M059J (cell line): ENCODE data around the gene PHACTR4. TPM values are rescaled to one million over a fixed set of nuclear protein-coding genes. Genes with fewer than 3 reads are reported as not detected.
"Not testable (repeated sequence)": the region's sequence is repeated elsewhere in the genome, so short reads cannot be mapped to it uniquely, and the experiment has no call there.

Experiments used
- DNase-seq: peaks from one replicate; pipeline ENCODE4 v3.0.0-alpha.2; 2012; ENCODE audit warnings: low read depth
- total RNA-seq: library from RNA; depleted of rRNA; stranded (reverse); fragments of >200 nt; shearing (Covaris generic); gene quantifications from 2 replicates; pipeline ENCODE4 v1.2.3, GENCODE V29; 2014; rRNA removed

PHACTR4 gene
- 17.8 and 31.1 TPM in 2 replicates for total RNA-seq

GRCh38 chr1:28369371-28370238, at the start of gene PHACTR4:
Gene PHACTR4 (plus strand): TSS chr1:28369740. CDS start chr1:28407448, 37,708 bp downstream.
- DNase-seq: peak; percentile 97

- DNase-seq: no peak
Observed at GRCh38 chr1:28322194-28322593, 47.3 kb upstream of the PHACTR4 start.

GRCh38 chr1:28323720-28324119, 45.8 kb upstream of the PHACTR4 start:
- DNase-seq: no peak

- DNase-seq: no peak
Observed at GRCh38 chr1:28326515-28326914, 43.0 kb upstream of the PHACTR4 start.

- DNase-seq: peak; percentile 34
Observed at GRCh38 chr1:28326984-28327383, 42.6 kb upstream of the PHACTR4 start.

GRCh38 chr1:28327431-28327830, 42.1 kb upstream of the PHACTR4 start:
- not testable (repeated sequence) for DNase-seq

- DNase-seq: no peak
Observed at GRCh38 chr1:28328228-28328648, 41.3 kb upstream of the PHACTR4 start.

- DNase-seq: peak; percentile 38
Observed at GRCh38 chr1:28329395-28330153, 40.0 kb upstream of the PHACTR4 start.

- no peak for DNase-seq
Observed at GRCh38 chr1:28338897-28339296, 30.6 kb upstream of the PHACTR4 start.

GRCh38 chr1:28339551-28339950, 30.0 kb upstream of the PHACTR4 start:
- DNase-seq: no peak

GRCh38 chr1:28340221-28340974, 29.1 kb upstream of the PHACTR4 start:
- no peak for DNase-seq

GRCh38 chr1:28341591-28341990, 27.9 kb upstream of the PHACTR4 start:
- peak; percentile 77 for DNase-seq

GRCh38 chr1:28343405-28343804, 26.1 kb upstream of the PHACTR4 start:
- peak; percentile 92 for DNase-seq

GRCh38 chr1:28353248-28353810, 16.2 kb upstream of the PHACTR4 start:
- not testable (repeated sequence) for DNase-seq

- peak; percentile 70 for DNase-seq
Observed at GRCh38 chr1:28354121-28354520, 15.4 kb upstream of the PHACTR4 start.

GRCh38 chr1:28358716-28359115, 10.8 kb upstream of the PHACTR4 start:
- DNase-seq: no peak

GRCh38 chr1:28359592-28360239, 9.8 kb upstream of the PHACTR4 start:
- peak; percentile 64 for DNase-seq

GRCh38 chr1:28364888-28365287, 4.7 kb upstream of the PHACTR4 start:
- DNase-seq: no peak

- DNase-seq: no peak
Observed at GRCh38 chr1:28365864-28366263, 3.7 kb upstream of the PHACTR4 start.

GRCh38 chr1:28368608-28369007, 932 bp upstream of the PHACTR4 start:
- DNase-seq: not testable (repeated sequence)
